ENCODE data around the gene SMIM33. TPM values are rescaled to one million over a fixed set of nuclear protein-coding genes. Genes with fewer than 3 reads are reported as not detected.

Gene SMIM33
- total and polyA plus RNA-seq, 10 of the 15 experiments (the other 5 are each of a cell fraction or from before 2014, with no cell fraction given): 0.03 to 0.25 (median 0.07) TPM; not detected in 4

GRCh38 chr5:139486201-139486600, 15.4 kb downstream of the SMIM33 start (continued):
- TF ChIP-seq, protein P1, sequence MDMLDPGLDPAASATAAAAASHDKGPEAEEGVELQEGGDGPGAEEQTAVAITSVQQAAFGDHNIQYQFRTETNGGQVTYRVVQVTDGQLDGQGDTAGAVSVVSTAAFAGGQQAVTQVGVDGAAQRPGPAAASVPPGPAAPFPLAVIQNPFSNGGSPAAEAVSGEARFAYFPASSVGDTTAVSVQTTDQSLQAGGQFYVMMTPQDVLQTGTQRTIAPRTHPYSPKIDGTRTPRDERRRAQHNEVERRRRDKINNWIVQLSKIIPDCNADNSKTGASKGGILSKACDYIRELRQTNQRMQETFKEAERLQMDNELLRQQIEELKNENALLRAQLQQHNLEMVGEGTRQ (IDR thresholded peaks at IDR 0.05; ENCODE audit: borderline replicate concordance, low read depth, low read length): no peak
- no peak for TF ChIP-seq SP1 (IDR thresholded peaks at IDR 0.05; ENCODE audit: low read depth, low read length)

DNA sequence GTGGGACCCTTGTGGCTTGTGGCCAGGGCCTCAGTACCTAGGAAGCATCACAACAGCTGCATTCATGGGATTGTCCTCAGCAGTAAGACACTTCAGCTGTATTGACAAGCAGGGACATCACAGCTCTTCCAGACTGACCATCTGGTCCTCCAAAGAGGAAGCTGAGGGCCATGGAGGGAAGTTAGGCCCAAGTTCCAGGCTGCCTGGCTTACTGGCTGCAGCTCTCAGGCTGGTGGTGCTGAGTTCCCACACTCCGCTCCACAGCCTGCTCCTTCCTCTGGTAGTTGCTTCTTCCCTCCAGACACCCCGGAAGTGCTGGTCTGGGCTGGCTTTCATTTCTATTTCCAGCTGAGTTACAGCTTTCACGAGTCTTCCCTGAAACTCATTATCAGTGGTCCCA, 17.5 kb downstream of the SMIM33 start:
- peak overlapping the region; percentile 86 for H2AFZ ChIP-seq (ENCODE audit: control insufficient read depth, low read depth, low read length)
- ATAC-seq: peak; percentile 22; the same call in 2 of the 3 replicates
- BruUV-seq (replicated peaks): no TSS peak

More for the DNA sequence above, 17.5 kb downstream of the SMIM33 start:
- FAIRE-seq: no peak
- intact Hi-C loops (cut with micrococcal nuclease; ENCODE audit: unreplicated experiment) (no loop called here), in situ Hi-C loops (cut with MboI) (no loop called here)
- peak overlapping the region; percentile 43; the same call in 1 of the 2 replicates for H3K4me2 ChIP-seq (ENCODE audit: control insufficient read depth, insufficient read depth)
- H3K4me3 ChIP-seq: no peak overlapping the region
- peaks cover 8% of the 10 kb centered on the region for H3K4me1 ChIP-seq (ENCODE audit: control insufficient read depth, insufficient read depth, low read length)
- H4K20me1 ChIP-seq (ENCODE audit: control insufficient read depth, insufficient read depth): no peaks in the 10 kb centered on the region
- CTCF ChIA-PET: no interaction called here
- H3K9ac ChIP-seq (ENCODE audit: control insufficient read depth, insufficient read depth, low read length): peak overlapping the region; percentile 37; the same call in 1 of the 2 replicates
- H3K27ac ChIP-seq (ENCODE audit: control insufficient read depth, insufficient read depth): 0 out of 2 replicates have a peak overlapping the region, but pooled peaks have one; percentile 17
- POLR2A ChIA-PET: interaction anchor here (0.6 to 1.1 kb wide), 4 partner anchors 9 to 33 kb away, joined by 3 to 7 read pairs (median 6); no protein-coding TSS in a partner anchor
- H3K79me2 ChIP-seq (ENCODE audit: control insufficient read depth, insufficient read depth, low read length): no peaks in the 10 kb centered on the region
- no peaks in the 10 kb centered on the region for H3K9me3 ChIP-seq (replicated peaks; ENCODE audit: control insufficient read depth, insufficient read depth, low read length)
- no peaks in the 10 kb centered on the region for H3K36me3 ChIP-seq (ENCODE audit: control insufficient read depth in 2 of 2, insufficient read depth in 2 of 2, low read length in 1 of 2)
- WGBS (ENCODE audit: insufficient coverage, insufficient replicate concordance, low lambda C conversion rate, missing lambda C conversion rate): 43% methylated on average over 3 of the region's 3 CpGs
- no peak for DNase-seq (ENCODE audit: low read depth, low spot score)
- SMC1A ChIA-PET (ENCODE audit: uncharacterized antibody, unreplicated experiment): interaction anchor here (0.6 kb wide), 2 partner anchors 121 to 492 kb away, joined by 3 read pairs; no protein-coding TSS in a partner anchor
- RAD21 ChIA-PET (ENCODE audit: unreplicated experiment): interaction anchor here (1.0 kb wide), 2 partner anchors 30 to 66 kb away, joined by 3 to 7 read pairs; no protein-coding TSS in a partner anchor
- H3K27me3 ChIP-seq (replicated peaks in 1 of 2; ENCODE audit: control insufficient read depth in 2 of 2, insufficient read depth in 2 of 2, low read length in 1 of 2): no peaks in the 10 kb centered on the region
- no peak for TF ChIP-seq CTCF (IDR thresholded peaks at IDR 0.05 in 2 of 3, conservative IDR thresholded peaks at IDR 0.05 in 1 of 3; ENCODE audit: control insufficient read depth in 2 of 3, extremely low read depth in 1 of 3, insufficient read depth in 1 of 3, low read depth in 3 of 3, low read length in 3 of 3)
- TF ChIP-seq ZNF687 (IDR thresholded peaks at IDR 0.05): peak; percentile 27; the same call in 1 of the 2 replicates

Measured in GM12878 (cell line).